Measurements from ENCODE around the gene NWD2.

The NWD2 gene

DNA sequence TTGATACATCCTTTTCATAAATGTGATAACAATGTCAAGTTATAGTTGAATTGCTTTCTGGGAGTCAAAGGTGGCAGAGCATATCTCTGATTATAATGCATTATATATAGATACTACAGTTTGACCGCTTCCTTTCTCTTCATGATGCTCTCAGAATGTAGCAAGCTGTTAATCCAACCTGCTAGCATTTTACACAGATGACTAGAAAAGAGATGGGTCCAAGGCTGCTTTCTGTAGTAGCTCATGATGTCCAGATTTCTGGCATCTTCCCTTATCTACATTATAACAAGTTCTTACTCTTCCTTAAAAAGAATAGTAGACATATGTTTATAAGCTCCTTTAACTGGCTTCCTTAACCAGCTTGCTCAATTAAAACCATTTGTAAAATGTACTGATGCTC lies 192.0 kb downstream of the NWD2 start:
- TF ChIP-seq ZFP37 (tag by site-specific recombination; IDR thresholded peaks at IDR 0.05) (no peak), ZNF629 (tag by site-specific recombination; IDR thresholded peaks at IDR 0.05) (no peak), KLF7 (tag by site-specific recombination; IDR thresholded peaks at IDR 0.05; ENCODE audit: borderline replicate concordance) (no peak), GLIS2 (tag by site-specific recombination; IDR thresholded peaks at IDR 0.05) (no peak), ZNF830 (tag by site-specific recombination; IDR thresholded peaks at IDR 0.05; ENCODE audit: low read depth) (no peak), ZBTB17 (tag by site-specific recombination; IDR thresholded peaks at IDR 0.05) (no peak), ZNF121 (tag by site-specific recombination; IDR thresholded peaks at IDR 0.05) (no peak), ZNF571 (tag by site-specific recombination; IDR thresholded peaks at IDR 0.05) (no peak), ZNF701 (tag by site-specific recombination; IDR thresholded peaks at IDR 0.05) (no peak), ZNF843 (tag by site-specific recombination; IDR thresholded peaks at IDR 0.05) (no peak), SCRT2 (tag by site-specific recombination; IDR thresholded peaks at IDR 0.05) (no peak), BCL11B (tag by site-specific recombination; IDR thresholded peaks at IDR 0.05; ENCODE audit: low read depth) (no peak), ZNF416 (tag by site-specific recombination; IDR thresholded peaks at IDR 0.05) (no peak), ZNF501 (tag by site-specific recombination; IDR thresholded peaks at IDR 0.05) (no peak)
- no peak overlapping the region for H3K27ac ChIP-seq (ENCODE audit: extremely low read depth, low read depth, low read length)
- H3K9me3 ChIP-seq (ENCODE audit: control insufficient read depth, insufficient read depth, low read depth, low read length), result no peaks in the 10 kb centered on the region
- ChIA-PET POLR2A (no interaction called here), CTCF (interaction anchor here (0.7 to 2.1 kb wide), 2 partner anchors 16 to 105 kb away, joined by 5 to 8 read pairs; a partner anchor contains a TSS)
- no peaks in the 10 kb centered on the region for H3K36me3 ChIP-seq (ENCODE audit: control insufficient read depth in 2 of 2, insufficient read depth in 1 of 2, low read length in 2 of 2)
- H3K4me1 ChIP-seq (ENCODE audit: control insufficient read depth, insufficient read depth, low read length), result no peaks in the 10 kb centered on the region
- no peak overlapping the region for H3K4me3 ChIP-seq (ENCODE audit: low read depth, low read length)

DNA sequence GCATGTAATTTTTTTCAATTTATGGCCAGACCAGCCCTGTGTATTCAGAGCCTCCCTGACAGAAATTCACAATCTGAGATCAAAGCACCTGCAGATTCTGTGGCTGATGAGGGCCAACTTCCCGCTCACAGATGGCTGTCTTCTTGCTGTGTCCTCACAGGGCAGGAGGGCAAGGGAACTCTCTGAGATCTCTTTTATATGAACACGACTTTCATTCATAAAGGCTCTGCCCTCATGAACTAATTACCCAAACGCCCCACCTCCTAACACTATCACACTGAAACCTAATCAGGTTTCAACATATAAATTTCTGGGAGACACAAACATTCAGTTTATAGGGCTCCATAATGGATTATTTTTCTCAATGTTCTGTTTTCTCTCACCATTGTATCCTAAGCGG lies 192.6 kb downstream of the NWD2 start:
- ChIA-PET CTCF (interaction anchor here (0.6 to 2.1 kb wide), 2 partner anchors 16 to 182 kb away, joined by 3 to 8 read pairs; a partner anchor contains a TSS), POLR2A (no interaction called here)
- Histone ChIP-seq H3K4me3 (ENCODE audit: low read depth, low read length) (no peak overlapping the region), H3K9me3 (ENCODE audit: control insufficient read depth, insufficient read depth, low read depth, low read length) (no peaks in the 10 kb centered on the region), H3K4me1 (ENCODE audit: control insufficient read depth, insufficient read depth, low read length) (no peaks in the 10 kb centered on the region), H3K36me3 (ENCODE audit: control insufficient read depth in 2 of 2, insufficient read depth in 1 of 2, low read length in 2 of 2) (no peaks in the 10 kb centered on the region), H3K27ac (ENCODE audit: extremely low read depth, low read depth, low read length) (no peak overlapping the region)
- no peak for TF ChIP-seq ZNF239 (tag by site-specific recombination; IDR thresholded peaks at IDR 0.05)
- no peak for TF ChIP-seq ZNF544 (tag by site-specific recombination; IDR thresholded peaks at IDR 0.05)
- TF ChIP-seq ZNF626 (tag by site-specific recombination; IDR thresholded peaks at IDR 0.05), result no peak
- no peak for TF ChIP-seq ZNF549 (tag by site-specific recombination; IDR thresholded peaks at IDR 0.05)
- no peak for TF ChIP-seq ZNF350 (tag by site-specific recombination; IDR thresholded peaks at IDR 0.05)
- TF ChIP-seq YY1 (tag by site-specific recombination; IDR thresholded peaks at IDR 0.05), result no peak
- TF ChIP-seq, protein P1, sequence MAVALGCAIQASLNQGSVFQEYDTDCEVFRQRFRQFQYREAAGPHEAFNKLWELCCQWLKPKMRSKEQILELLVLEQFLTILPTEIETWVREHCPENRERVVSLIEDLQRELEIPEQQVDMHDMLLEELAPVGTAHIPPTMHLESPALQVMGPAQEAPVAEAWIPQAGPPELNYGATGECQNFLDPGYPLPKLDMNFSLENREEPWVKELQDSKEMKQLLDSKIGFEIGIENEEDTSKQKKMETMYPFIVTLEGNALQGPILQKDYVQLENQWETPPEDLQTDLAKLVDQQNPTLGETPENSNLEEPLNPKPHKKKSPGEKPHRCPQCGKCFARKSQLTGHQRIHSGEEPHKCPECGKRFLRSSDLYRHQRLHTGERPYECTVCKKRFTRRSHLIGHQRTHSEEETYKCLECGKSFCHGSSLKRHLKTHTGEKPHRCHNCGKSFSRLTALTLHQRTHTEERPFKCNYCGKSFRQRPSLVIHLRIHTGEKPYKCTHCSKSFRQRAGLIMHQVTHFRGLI (tag by site-specific recombination; IDR thresholded peaks at IDR 0.05), result no peak
- TF ChIP-seq SP7 (tag by site-specific recombination; IDR thresholded peaks at IDR 0.05), result no peak
- TF ChIP-seq, protein P2, sequence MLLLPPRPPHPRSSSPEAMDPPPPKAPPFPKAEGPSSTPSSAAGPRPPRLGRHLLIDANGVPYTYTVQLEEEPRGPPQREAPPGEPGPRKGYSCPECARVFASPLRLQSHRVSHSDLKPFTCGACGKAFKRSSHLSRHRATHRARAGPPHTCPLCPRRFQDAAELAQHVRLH (tag by site-specific recombination; IDR thresholded peaks at IDR 0.05), result no peak
- TF ChIP-seq ZFP41 (tag by site-specific recombination; IDR thresholded peaks at IDR 0.05; ENCODE audit: borderline replicate concordance), result no peak
- TF ChIP-seq, protein P3, sequence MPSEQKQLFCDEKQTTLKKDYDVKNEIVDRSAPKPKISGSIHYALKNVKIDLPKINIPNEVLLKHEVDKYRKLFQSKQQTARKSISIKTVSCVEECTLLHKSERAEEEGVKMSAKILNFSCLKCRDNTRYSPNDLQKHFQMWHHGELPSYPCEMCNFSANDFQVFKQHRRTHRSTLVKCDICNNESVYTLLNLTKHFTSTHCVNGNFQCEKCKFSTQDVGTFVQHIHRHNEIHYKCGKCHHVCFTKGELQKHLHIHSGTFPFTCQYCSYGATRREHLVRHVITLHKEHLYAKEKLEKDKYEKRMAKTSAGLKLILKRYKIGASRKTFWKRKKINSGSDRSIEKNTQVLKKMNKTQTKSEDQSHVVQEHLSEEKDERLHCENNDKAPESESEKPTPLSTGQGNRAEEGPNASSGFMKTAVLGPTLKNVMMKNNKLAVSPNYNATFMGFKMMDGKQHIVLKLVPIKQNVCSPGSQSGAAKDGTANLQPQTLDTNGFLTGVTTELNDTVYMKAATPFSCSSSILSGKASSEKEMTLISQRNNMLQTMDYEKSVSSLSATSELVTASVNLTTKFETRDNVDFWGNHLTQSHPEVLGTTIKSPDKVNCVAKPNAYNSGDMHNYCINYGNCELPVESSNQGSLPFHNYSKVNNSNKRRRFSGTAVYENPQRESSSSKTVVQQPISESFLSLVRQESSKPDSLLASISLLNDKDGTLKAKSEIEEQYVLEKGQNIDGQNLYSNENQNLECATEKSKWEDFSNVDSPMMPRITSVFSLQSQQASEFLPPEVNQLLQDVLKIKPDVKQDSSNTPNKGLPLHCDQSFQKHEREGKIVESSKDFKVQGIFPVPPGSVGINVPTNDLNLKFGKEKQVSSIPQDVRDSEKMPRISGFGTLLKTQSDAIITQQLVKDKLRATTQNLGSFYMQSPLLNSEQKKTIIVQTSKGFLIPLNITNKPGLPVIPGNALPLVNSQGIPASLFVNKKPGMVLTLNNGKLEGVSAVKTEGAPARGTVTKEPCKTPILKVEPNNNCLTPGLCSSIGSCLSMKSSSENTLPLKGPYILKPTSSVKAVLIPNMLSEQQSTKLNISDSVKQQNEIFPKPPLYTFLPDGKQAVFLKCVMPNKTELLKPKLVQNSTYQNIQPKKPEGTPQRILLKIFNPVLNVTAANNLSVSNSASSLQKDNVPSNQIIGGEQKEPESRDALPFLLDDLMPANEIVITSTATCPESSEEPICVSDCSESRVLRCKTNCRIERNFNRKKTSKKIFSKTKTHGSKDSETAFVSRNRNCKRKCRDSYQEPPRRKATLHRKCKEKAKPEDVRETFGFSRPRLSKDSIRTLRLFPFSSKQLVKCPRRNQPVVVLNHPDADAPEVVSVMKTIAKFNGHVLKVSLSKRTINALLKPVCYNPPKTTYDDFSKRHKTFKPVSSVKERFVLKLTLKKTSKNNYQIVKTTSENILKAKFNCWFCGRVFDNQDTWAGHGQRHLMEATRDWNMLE (tag by site-specific recombination; conservative IDR thresholded peaks at IDR 0.05; ENCODE audit: low read depth), result no peak
